ENCODE measurements around the gene CPN1. TPM values are rescaled to one million over a fixed set of nuclear protein-coding genes. Genes with fewer than 3 reads are reported as not detected.

Gene CPN1
- total and polyA plus RNA-seq, 2 of the 8 experiments (the other 6 are each of a cell fraction or from before 2014, with no cell fraction given), result 0.15 to 0.20 TPM

DNA sequence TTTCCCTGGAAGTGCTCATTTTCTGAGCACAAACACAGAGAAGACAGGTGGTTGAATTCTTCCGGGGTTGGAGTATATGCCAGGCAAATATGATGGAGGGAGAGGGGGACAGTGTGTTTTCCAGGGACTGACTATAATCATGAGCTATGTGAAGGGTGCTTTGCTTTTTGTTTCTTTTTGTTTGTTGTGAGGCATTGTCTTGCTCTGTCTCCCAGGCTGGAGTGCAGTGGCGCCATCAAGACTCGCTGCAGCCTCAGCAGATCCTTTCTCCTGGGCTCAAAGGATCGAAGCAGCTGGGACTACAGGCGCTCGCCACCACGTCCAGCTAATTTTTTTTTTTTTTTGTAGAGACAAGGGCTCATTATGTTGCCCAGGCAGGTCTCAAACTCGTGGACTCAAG, 47.3 kb upstream of the CPN1 start (continued):
- TF ChIP-seq, protein P1, sequence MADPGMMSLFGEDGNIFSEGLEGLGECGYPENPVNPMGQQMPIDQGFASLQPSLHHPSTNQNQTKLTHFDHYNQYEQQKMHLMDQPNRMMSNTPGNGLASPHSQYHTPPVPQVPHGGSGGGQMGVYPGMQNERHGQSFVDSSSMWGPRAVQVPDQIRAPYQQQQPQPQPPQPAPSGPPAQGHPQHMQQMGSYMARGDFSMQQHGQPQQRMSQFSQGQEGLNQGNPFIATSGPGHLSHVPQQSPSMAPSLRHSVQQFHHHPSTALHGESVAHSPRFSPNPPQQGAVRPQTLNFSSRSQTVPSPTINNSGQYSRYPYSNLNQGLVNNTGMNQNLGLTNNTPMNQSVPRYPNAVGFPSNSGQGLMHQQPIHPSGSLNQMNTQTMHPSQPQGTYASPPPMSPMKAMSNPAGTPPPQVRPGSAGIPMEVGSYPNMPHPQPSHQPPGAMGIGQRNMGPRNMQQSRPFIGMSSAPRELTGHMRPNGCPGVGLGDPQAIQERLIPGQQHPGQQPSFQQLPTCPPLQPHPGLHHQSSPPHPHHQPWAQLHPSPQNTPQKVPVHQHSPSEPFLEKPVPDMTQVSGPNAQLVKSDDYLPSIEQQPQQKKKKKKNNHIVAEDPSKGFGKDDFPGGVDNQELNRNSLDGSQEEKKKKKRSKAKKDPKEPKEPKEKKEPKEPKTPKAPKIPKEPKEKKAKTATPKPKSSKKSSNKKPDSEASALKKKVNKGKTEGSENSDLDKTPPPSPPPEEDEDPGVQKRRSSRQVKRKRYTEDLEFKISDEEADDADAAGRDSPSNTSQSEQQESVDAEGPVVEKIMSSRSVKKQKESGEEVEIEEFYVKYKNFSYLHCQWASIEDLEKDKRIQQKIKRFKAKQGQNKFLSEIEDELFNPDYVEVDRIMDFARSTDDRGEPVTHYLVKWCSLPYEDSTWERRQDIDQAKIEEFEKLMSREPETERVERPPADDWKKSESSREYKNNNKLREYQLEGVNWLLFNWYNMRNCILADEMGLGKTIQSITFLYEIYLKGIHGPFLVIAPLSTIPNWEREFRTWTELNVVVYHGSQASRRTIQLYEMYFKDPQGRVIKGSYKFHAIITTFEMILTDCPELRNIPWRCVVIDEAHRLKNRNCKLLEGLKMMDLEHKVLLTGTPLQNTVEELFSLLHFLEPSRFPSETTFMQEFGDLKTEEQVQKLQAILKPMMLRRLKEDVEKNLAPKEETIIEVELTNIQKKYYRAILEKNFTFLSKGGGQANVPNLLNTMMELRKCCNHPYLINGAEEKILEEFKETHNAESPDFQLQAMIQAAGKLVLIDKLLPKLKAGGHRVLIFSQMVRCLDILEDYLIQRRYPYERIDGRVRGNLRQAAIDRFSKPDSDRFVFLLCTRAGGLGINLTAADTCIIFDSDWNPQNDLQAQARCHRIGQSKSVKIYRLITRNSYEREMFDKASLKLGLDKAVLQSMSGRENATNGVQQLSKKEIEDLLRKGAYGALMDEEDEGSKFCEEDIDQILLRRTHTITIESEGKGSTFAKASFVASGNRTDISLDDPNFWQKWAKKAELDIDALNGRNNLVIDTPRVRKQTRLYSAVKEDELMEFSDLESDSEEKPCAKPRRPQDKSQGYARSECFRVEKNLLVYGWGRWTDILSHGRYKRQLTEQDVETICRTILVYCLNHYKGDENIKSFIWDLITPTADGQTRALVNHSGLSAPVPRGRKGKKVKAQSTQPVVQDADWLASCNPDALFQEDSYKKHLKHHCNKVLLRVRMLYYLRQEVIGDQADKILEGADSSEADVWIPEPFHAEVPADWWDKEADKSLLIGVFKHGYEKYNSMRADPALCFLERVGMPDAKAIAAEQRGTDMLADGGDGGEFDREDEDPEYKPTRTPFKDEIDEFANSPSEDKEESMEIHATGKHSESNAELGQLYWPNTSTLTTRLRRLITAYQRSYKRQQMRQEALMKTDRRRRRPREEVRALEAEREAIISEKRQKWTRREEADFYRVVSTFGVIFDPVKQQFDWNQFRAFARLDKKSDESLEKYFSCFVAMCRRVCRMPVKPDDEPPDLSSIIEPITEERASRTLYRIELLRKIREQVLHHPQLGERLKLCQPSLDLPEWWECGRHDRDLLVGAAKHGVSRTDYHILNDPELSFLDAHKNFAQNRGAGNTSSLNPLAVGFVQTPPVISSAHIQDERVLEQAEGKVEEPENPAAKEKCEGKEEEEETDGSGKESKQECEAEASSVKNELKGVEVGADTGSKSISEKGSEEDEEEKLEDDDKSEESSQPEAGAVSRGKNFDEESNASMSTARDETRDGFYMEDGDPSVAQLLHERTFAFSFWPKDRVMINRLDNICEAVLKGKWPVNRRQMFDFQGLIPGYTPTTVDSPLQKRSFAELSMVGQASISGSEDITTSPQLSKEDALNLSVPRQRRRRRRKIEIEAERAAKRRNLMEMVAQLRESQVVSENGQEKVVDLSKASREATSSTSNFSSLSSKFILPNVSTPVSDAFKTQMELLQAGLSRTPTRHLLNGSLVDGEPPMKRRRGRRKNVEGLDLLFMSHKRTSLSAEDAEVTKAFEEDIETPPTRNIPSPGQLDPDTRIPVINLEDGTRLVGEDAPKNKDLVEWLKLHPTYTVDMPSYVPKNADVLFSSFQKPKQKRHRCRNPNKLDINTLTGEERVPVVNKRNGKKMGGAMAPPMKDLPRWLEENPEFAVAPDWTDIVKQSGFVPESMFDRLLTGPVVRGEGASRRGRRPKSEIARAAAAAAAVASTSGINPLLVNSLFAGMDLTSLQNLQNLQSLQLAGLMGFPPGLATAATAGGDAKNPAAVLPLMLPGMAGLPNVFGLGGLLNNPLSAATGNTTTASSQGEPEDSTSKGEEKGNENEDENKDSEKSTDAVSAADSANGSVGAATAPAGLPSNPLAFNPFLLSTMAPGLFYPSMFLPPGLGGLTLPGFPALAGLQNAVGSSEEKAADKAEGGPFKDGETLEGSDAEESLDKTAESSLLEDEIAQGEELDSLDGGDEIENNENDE (IDR thresholded peaks at IDR 0.05; ENCODE audit: insufficient replicate concordance, low read length), result no peak
- TF ChIP-seq TAF7 (optimal IDR thresholded peaks at IDR 0.05; ENCODE audit: borderline replicate concordance, low read depth, low read length) (no peak), HDAC2 (IDR thresholded peaks at IDR 0.05; ENCODE audit: borderline replicate concordance in 1 of 2, low read depth in 2 of 2, low read length in 2 of 2) (no peak), KDM1A (IDR thresholded peaks at IDR 0.05; ENCODE audit: borderline replicate concordance, low read length) (no peak), CBX5 (IDR thresholded peaks at IDR 0.05; ENCODE audit: low read depth, low read length) (no peak)
- TF ChIP-seq, protein P2, sequence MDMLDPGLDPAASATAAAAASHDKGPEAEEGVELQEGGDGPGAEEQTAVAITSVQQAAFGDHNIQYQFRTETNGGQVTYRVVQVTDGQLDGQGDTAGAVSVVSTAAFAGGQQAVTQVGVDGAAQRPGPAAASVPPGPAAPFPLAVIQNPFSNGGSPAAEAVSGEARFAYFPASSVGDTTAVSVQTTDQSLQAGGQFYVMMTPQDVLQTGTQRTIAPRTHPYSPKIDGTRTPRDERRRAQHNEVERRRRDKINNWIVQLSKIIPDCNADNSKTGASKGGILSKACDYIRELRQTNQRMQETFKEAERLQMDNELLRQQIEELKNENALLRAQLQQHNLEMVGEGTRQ (IDR thresholded peaks at IDR 0.05; ENCODE audit: low read length), result no peak
